Esophagus squamous epithelium (tissue), 5 donors: Measurements from ENCODE around the gene RASSF5. TPM values are rescaled to one million over a fixed set of nuclear protein-coding genes. Genes with fewer than 3 reads are reported as not detected.
"Not testable (repeated sequence)": the region's sequence is repeated elsewhere in the genome, so short reads cannot be mapped to it uniquely, and the experiment has no call there.

Experiments
- DNase-seq: peaks from one replicate; lab custom pipeline; 2025; lab: John Stamatoyannopoulos, UW
- H3K27ac ChIP-seq, 4 donors: fragments of 200-600 bp; sonication (generic); one replicate each; pipeline ENCODE4 v1.5.1; 2016 to 2019; ENCODE audit warnings: mild to moderate bottlenecking in 1 of 4
- H3K27me3 ChIP-seq, 4 donors: fragments of 200-600 bp; sonication (generic); 1 replicate in 3 of 4; 2 replicates in 1 of 4; pipeline versions ENCODE4 v1.5.1 to v1.6.0; 2017 to 2021; ENCODE audit warnings: antibody characterized with exemption in 1 of 4
- H3K36me3 ChIP-seq, 3 donors: fragments of 200-600 bp; sonication (generic); one replicate each; pipeline ENCODE4 v1.5.1; 2016 to 2019
- H3K4me1 ChIP-seq, 3 donors: fragments of 200-600 bp; sonication (generic); one replicate each; pipeline ENCODE4 v1.5.1; 2017 to 2019
- H3K4me3 ChIP-seq, 4 donors: fragments of 200-600 bp; sonication (generic); 1 replicate in 3 of 4; 2 replicates in 1 of 4; pipeline ENCODE4 v1.5.1; 2016 to 2019; ENCODE audit warnings: mild to moderate bottlenecking in 2 of 4, moderate library complexity in 1 of 4
- H3K9me3 ChIP-seq, 3 donors: fragments of 200-600 bp; sonication (generic); one replicate each; pipeline ENCODE4 v1.5.1; 2016 to 2019
- CTCF ChIP-seq, 6 experiments: fragments of 450-650 bp in 4 of 6; fragments of 200-600 bp in 2 of 6; sonication (generic) in 2 of 6; IDR thresholded peaks; one replicate each; pipeline ENCODE4 v1.5.1; 2016 to 2019; ENCODE audit warnings: antibody characterized with exemption in 6 of 6, mild to moderate bottlenecking in 4 of 6, moderate library complexity in 4 of 6
- POLR2A ChIP-seq, 4 donors: fragments of 450-650 bp; IDR thresholded peaks; one replicate each; pipeline ENCODE4 v1.6.1; 2017; ENCODE audit warnings: antibody characterized with exemption in 4 of 4, mild to moderate bottlenecking in 4 of 4, moderate library complexity in 3 of 4
- WGBS, 2 donors: methylation state at CpG; one replicate each; pipeline ENCODE4 v1.1.5; 2018; 5-methylcytosine and 5-hydroxymethylcytosine counted together
- intact Hi-C: fragments of 100-400 bp; cut with DNase I; formaldehyde crosslinking; loops from one replicate; pipeline ENCODE4 v1.15.0; 2022
- total RNA-seq, 4 donors: library from RNA; depleted of rRNA; stranded (reverse); fragments of >200 nt; gene quantifications; one replicate each; pipeline ENCODE4 v1.1.0, GENCODE V29; 2016
- donor health status: DM: yes; HTN: yes; CAD: no.

Gene RASSF5
- total RNA-seq, 4 donors from 2014 or later: 29.2 to 85.3 (median 35.1) TPM

- Histone ChIP-seq H3K4me3 (no peak overlapping the region), H3K27ac (peak overlapping the region in 3 of 4 donors; percentile 30 to 72 (median 38)), H3K36me3 (peaks cover 0 to 12% (median 0%) of the 10 kb centered on the region in 3 donors), H3K27me3 (no peaks in the 10 kb centered on the region), H3K9me3 (no peaks in the 10 kb centered on the region), H3K4me1 (peaks cover 23 to 83% (median 28%) of the 10 kb centered on the region in 3 donors)
- WGBS, 2 donors: 57 to 60% methylated on average over 10 of the region's 10 CpGs
- TF ChIP-seq POLR2A (IDR thresholded peaks at IDR 0.05) (no peak), CTCF (IDR thresholded peaks at IDR 0.05) (no peak)
- intact Hi-C loops: no loop called here
- DNase-seq: no peak
These were observed 71.0 kb downstream of the RASSF5 start for GRCh38 chr1:206578068-206578977.

GRCh38 chr1:206578978-206579374 lies 71.6 kb downstream of the RASSF5 start:
- intact Hi-C loops: no loop called here
- H3K4me3 ChIP-seq: no peak overlapping the region
- peaks cover 25 to 90% (median 33%) of the 10 kb centered on the region in 3 donors for H3K4me1 ChIP-seq
- H3K27me3 ChIP-seq: no peaks in the 10 kb centered on the region
- TF ChIP-seq POLR2A (IDR thresholded peaks at IDR 0.05) (no peak), CTCF (IDR thresholded peaks at IDR 0.05) (no peak)
- WGBS, 2 donors: 85 to 90% methylated on average over 3 of the region's 4 CpGs
- DNase-seq: no peak
- peaks cover 0 to 9% (median 2%) of the 10 kb centered on the region in 3 donors for H3K36me3 ChIP-seq
- peak overlapping the region in 3 of 4 donors; percentile 38 to 84 (median 72) for H3K27ac ChIP-seq
- no peaks in the 10 kb centered on the region for H3K9me3 ChIP-seq

GRCh38 chr1:206579747-206580437 lies 72.6 kb downstream of the RASSF5 start:
- Histone ChIP-seq H3K4me3 (no peak overlapping the region), H3K9me3 (no peaks in the 10 kb centered on the region), H3K27ac (peak overlapping the region; percentile 19 to 84 (median 65)), H3K36me3 (peaks cover 0 to 19% (median 9%) of the 10 kb centered on the region in 3 donors), H3K4me1 (peaks cover 33 to 94% (median 37%) of the 10 kb centered on the region in 3 donors), H3K27me3 (no peaks in the 10 kb centered on the region)
- peak; percentile 52 for DNase-seq
- WGBS, 2 donors: 66 to 67% methylated on average over 6 to 11 of the region's 11 CpGs
- intact Hi-C loops: loop anchor here (5.0 kb wide), 2 partner anchors 38 to 88 kb away; no protein-coding TSS in a partner anchor
- TF ChIP-seq POLR2A (IDR thresholded peaks at IDR 0.05) (peak in 1 of 4 donors; percentile 46), CTCF (IDR thresholded peaks at IDR 0.05) (no peak)

GRCh38 chr1:206580438-206581113 lies 73.2 kb downstream of the RASSF5 start:
- Histone ChIP-seq H3K27me3 (no peaks in the 10 kb centered on the region), H3K27ac (peak overlapping the region; percentile 19 to 84 (median 65)), H3K4me1 (peaks cover 33 to 94% (median 40%) of the 10 kb centered on the region in 3 donors), H3K4me3 (no peak overlapping the region), H3K9me3 (no peaks in the 10 kb centered on the region), H3K36me3 (peaks cover 0 to 25% (median 9%) of the 10 kb centered on the region in 3 donors)
- TF ChIP-seq POLR2A (IDR thresholded peaks at IDR 0.05) (no peak), CTCF (IDR thresholded peaks at IDR 0.05) (no peak)
- intact Hi-C loops: loop anchor here (5.0 kb wide), 2 partner anchors 38 to 88 kb away; no protein-coding TSS in a partner anchor
- no peak for DNase-seq
- 92 to 95% methylated on average over 4 to 6 of the region's 8 CpGs for WGBS, 2 donors

- peaks cover 31 to 94% (median 40%) of the 10 kb centered on the region in 3 donors for H3K4me1 ChIP-seq
- not testable (repeated sequence) for DNase-seq, H3K27me3 ChIP-seq, H3K4me3 ChIP-seq, H3K9me3 ChIP-seq
- H3K27ac ChIP-seq: peak overlapping the region in 3 of 4 donors; percentile 58 to 84 (median 72)
- peaks cover 0 to 30% (median 9%) of the 10 kb centered on the region in 3 donors for H3K36me3 ChIP-seq
- 86 to 87% methylated on average over 7 of the region's 7 CpGs for WGBS, 2 donors
- intact Hi-C loops: loop anchor here (5.0 kb wide), 2 partner anchors 39 to 89 kb away; no protein-coding TSS in a partner anchor
These were observed 73.8 kb downstream of the RASSF5 start for GRCh38 chr1:206581114-206581497.
